Vagina (tissue), 2 donors: Measurements from ENCODE around the gene LDLRAD4. TPM values are rescaled to one million over a fixed set of nuclear protein-coding genes. Genes with fewer than 3 reads are reported as not detected.

Source experiments
- DNase-seq, 2 donors: peaks; one replicate each; pipeline ENCODE4 v3.0.0-alpha.2; 2017; ENCODE audit errors: extremely low spot score in 2 of 2
- H3K27ac ChIP-seq: fragments of 200-600 bp; sonication (generic); one replicate; pipeline ENCODE4 v1.5.1; 2019
- H3K27me3 ChIP-seq: fragments of 200-600 bp; sonication (generic); one replicate; pipeline ENCODE4 v1.5.1; 2019
- H3K36me3 ChIP-seq, 2 donors: fragments of 200-600 bp; sonication (generic); one replicate each; pipeline ENCODE4 v1.5.1; 2017 to 2019
- H3K4me1 ChIP-seq: fragments of 200-600 bp; sonication (generic); one replicate; pipeline ENCODE4 v1.5.1; 2019
- H3K4me3 ChIP-seq, 2 donors: fragments of 200-600 bp; sonication (generic); 1 replicate in 1 of 2; 2 replicates in 1 of 2; pipeline ENCODE4 v1.5.1; 2016 to 2019
- H3K9me3 ChIP-seq: fragments of 200-600 bp; sonication (generic); one replicate; pipeline ENCODE4 v1.5.1; 2019
- POLR2A ChIP-seq, 2 donors: fragments of 450-650 bp; IDR thresholded peaks; one replicate each; pipeline ENCODE4 v1.6.1; 2017; ENCODE audit warnings: antibody characterized with exemption in 2 of 2, mild to moderate bottlenecking in 2 of 2, moderate library complexity in 2 of 2
- POLR2AphosphoS5 ChIP-seq, 2 donors: sonication (generic); formaldehyde crosslinking; IDR thresholded peaks; one replicate each; pipeline ENCODE4 v1.9.0; 2017; ENCODE audit warnings: antibody characterized with exemption in 2 of 2, mild to moderate bottlenecking in 2 of 2, low read depth in 1 of 2; ENCODE audit not compliant: insufficient read depth in 1 of 2
- intact Hi-C: fragments of 100-400 bp; cut with DNase I; formaldehyde crosslinking; loops from one replicate; pipeline ENCODE4 v1.15.1; 2023
- total RNA-seq: library from RNA; depleted of rRNA; stranded (reverse); fragments of >200 nt; gene quantifications from one replicate; pipeline ENCODE4 v1.2.3, GENCODE V29; 2016
- TF ChIP-seq, protein P1 (sequence below), 3 experiments: fragments of 450-650 bp in 2 of 3; fragments of 200-600 bp in 1 of 3; sonication (generic) in 1 of 3; IDR thresholded peaks; one replicate each; pipeline ENCODE4 v1.5.1; 2017 to 2019; ENCODE audit warnings: antibody characterized with exemption in 3 of 3, mild to moderate bottlenecking in 2 of 3, moderate library complexity in 2 of 3

Gene LDLRAD4
- total RNA-seq, 1 donor from 2014 or later, result 24.3 TPM

- H3K27me3 ChIP-seq, result no peaks in the 10 kb centered on the region
- DNase-seq, result no peak
- no peaks in the 10 kb centered on the region for H3K36me3 ChIP-seq
- no peak overlapping the region for H3K27ac ChIP-seq
- intact Hi-C loops, result no loop called here
- no peaks in the 10 kb centered on the region for H3K9me3 ChIP-seq
- TF ChIP-seq POLR2A (IDR thresholded peaks at IDR 0.05) (no peak), POLR2AphosphoS5 (IDR thresholded peaks at IDR 0.05; ENCODE audit: insufficient read depth in 1 of 2, low read depth in 1 of 2) (no peak)
- TF ChIP-seq, protein P1, sequence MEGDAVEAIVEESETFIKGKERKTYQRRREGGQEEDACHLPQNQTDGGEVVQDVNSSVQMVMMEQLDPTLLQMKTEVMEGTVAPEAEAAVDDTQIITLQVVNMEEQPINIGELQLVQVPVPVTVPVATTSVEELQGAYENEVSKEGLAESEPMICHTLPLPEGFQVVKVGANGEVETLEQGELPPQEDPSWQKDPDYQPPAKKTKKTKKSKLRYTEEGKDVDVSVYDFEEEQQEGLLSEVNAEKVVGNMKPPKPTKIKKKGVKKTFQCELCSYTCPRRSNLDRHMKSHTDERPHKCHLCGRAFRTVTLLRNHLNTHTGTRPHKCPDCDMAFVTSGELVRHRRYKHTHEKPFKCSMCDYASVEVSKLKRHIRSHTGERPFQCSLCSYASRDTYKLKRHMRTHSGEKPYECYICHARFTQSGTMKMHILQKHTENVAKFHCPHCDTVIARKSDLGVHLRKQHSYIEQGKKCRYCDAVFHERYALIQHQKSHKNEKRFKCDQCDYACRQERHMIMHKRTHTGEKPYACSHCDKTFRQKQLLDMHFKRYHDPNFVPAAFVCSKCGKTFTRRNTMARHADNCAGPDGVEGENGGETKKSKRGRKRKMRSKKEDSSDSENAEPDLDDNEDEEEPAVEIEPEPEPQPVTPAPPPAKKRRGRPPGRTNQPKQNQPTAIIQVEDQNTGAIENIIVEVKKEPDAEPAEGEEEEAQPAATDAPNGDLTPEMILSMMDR (IDR thresholded peaks at IDR 0.05), result no peak
- H3K4me3 ChIP-seq, result no peak overlapping the region
- peaks cover 18% of the 10 kb centered on the region for H3K4me1 ChIP-seq
These were observed 197.2 kb downstream of the LDLRAD4 start for GRCh38 chr18:13415736-13416135.

- no peaks in the 10 kb centered on the region for H3K36me3 ChIP-seq
- intact Hi-C loops, result no loop called here
- no peak for DNase-seq
- H3K9me3 ChIP-seq, result no peaks in the 10 kb centered on the region
- no peak overlapping the region for H3K4me3 ChIP-seq
- H3K4me1 ChIP-seq, result peaks cover 18% of the 10 kb centered on the region
- H3K27me3 ChIP-seq, result no peaks in the 10 kb centered on the region
- TF ChIP-seq, protein P1 (IDR thresholded peaks at IDR 0.05), result no peak
- TF ChIP-seq POLR2A (IDR thresholded peaks at IDR 0.05) (no peak), POLR2AphosphoS5 (IDR thresholded peaks at IDR 0.05; ENCODE audit: insufficient read depth in 1 of 2, low read depth in 1 of 2) (no peak)
- H3K27ac ChIP-seq, result no peak overlapping the region
These were observed 197.6 kb downstream of the LDLRAD4 start for GRCh38 chr18:13416208-13416607.

DNA sequence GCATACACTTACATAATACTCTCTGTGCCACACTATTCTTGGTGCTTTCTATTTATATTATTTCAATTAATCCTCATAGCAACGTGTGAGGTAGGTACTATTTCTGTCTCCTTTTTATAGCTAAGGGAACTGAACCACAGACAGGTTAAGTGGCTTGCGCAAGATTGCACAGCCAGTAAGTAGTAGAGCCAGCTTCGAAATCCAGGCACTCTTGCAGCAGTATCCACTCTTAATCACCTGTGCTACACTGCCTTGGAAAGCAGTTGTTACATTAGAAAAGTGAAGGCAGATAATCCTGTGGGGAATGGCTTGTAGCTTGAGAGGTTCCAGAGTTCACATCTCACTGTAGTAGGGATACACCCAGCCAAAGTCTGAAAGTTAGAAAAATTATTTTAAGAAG is 198.3 kb downstream of the LDLRAD4 start:
- Histone ChIP-seq H3K27ac (no peak overlapping the region), H3K4me3 (no peak overlapping the region), H3K9me3 (no peaks in the 10 kb centered on the region), H3K27me3 (no peaks in the 10 kb centered on the region), H3K36me3 (no peaks in the 10 kb centered on the region), H3K4me1 (peaks cover 18% of the 10 kb centered on the region)
- no peak for DNase-seq
- intact Hi-C loops, result no loop called here
- TF ChIP-seq POLR2AphosphoS5 (IDR thresholded peaks at IDR 0.05; ENCODE audit: insufficient read depth in 1 of 2, low read depth in 1 of 2), result no peak
- TF ChIP-seq, protein P1 (IDR thresholded peaks at IDR 0.05), result no peak
- TF ChIP-seq POLR2A (IDR thresholded peaks at IDR 0.05), result no peak

DNA sequence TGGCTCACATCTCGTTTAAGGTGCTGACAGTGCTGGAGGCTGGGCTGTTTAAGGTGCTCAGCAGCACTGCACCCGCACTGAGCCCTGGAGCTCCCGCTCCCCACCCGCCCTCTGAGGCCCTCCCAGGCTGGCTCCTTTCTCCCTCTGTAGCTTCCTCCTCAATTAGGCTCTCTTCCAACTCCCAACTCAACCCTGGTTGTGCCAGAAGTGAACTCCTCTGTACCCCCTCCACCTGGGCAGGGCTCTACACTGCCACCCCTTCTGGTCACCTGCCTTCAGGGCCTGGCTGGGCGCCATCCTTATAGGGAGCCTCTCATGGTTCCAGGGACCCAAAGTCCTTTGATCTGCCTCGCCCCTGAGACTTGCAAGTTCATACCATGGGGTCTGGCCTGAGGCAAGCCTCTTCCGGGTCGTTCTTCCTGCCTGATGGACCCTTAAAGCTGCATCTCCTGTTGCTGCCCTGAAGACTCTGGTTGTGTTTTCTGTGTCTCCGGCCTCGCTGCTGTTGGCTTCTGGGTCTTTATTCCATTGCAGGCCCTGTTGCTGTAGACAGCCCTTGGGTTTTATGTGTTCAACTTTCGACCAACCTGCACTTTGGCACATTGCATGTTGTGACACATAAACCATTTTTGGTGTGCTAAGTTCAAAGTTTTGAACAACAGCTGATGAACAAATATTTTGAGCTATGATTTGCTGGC is 199.6 kb downstream of the LDLRAD4 start:
- TF ChIP-seq, protein P1 (IDR thresholded peaks at IDR 0.05), result no peak
- TF ChIP-seq POLR2AphosphoS5 (IDR thresholded peaks at IDR 0.05; ENCODE audit: insufficient read depth in 1 of 2, low read depth in 1 of 2) (no peak), POLR2A (IDR thresholded peaks at IDR 0.05) (no peak)
- no peak for DNase-seq
- H3K27ac ChIP-seq, result no peak overlapping the region
- intact Hi-C loops, result no loop called here
- H3K4me1 ChIP-seq, result peaks cover 18% of the 10 kb centered on the region
- no peaks in the 10 kb centered on the region for H3K9me3 ChIP-seq
- H3K4me3 ChIP-seq, result no peak overlapping the region
- no peaks in the 10 kb centered on the region for H3K36me3 ChIP-seq
- H3K27me3 ChIP-seq, result no peaks in the 10 kb centered on the region

- no peak overlapping the region for H3K4me3 ChIP-seq
- H3K4me1 ChIP-seq, result peaks cover 18% of the 10 kb centered on the region
- H3K27me3 ChIP-seq, result no peaks in the 10 kb centered on the region
- H3K9me3 ChIP-seq, result no peaks in the 10 kb centered on the region
- H3K27ac ChIP-seq, result no peak overlapping the region
- no peak for DNase-seq
- H3K36me3 ChIP-seq, result no peaks in the 10 kb centered on the region
- TF ChIP-seq POLR2A (IDR thresholded peaks at IDR 0.05), result no peak
- TF ChIP-seq, protein P1 (IDR thresholded peaks at IDR 0.05), result no peak
- no peak for TF ChIP-seq POLR2AphosphoS5 (IDR thresholded peaks at IDR 0.05; ENCODE audit: insufficient read depth in 1 of 2, low read depth in 1 of 2)
- intact Hi-C loops, result no loop called here
These were observed 202.6 kb downstream of the LDLRAD4 start for GRCh38 chr18:13420969-13421686.
